GM18907 (cell line): ENCODE data around the gene ZC3H7B.
"Not testable (repeated sequence)": the region's sequence is repeated elsewhere in the genome, so short reads cannot be mapped to it uniquely, and the experiment has no call there.

Experiments used
- ATAC-seq: cut with Tn5 transposase; IDR thresholded peaks from one replicate; pipeline ENCODE4 v1.9.1; 2021; ENCODE audit warnings: mild to moderate bottlenecking, moderate library complexity; ENCODE audit not compliant: unreplicated experiment

Gene ZC3H7B

GRCh38 chr22:41285820-41286638 lies 15.3 kb upstream of the ZC3H7B start, which contains the start of gene RANGAP1:
Gene RANGAP1, minus strand, starts transcription at chr22:41286187. Its CDS starts 5,143 bp downstream, at chr22:41281044.
- peak; percentile 91 for ATAC-seq

- ATAC-seq = peak; percentile 25
Observed at GRCh38 chr22:41286639-41287091, 14.7 kb upstream of the ZC3H7B start.

- ATAC-seq = no peak
Observed at GRCh38 chr22:41288245-41288946, 12.9 kb upstream of the ZC3H7B start.

GRCh38 chr22:41289671-41290070 lies 11.7 kb upstream of the ZC3H7B start:
- ATAC-seq = no peak

- ATAC-seq = no peak
Observed at GRCh38 chr22:41290262-41291221, 10.8 kb upstream of the ZC3H7B start.

GRCh38 chr22:41294816-41295215 lies 6.5 kb upstream of the ZC3H7B start:
- not testable (repeated sequence) for ATAC-seq

GRCh38 chr22:41296826-41297667 lies 4.3 kb upstream of the ZC3H7B start:
- no peak for ATAC-seq

GRCh38 chr22:41300661-41301060 lies 664 bp upstream of the ZC3H7B start:
- no peak for ATAC-seq

GRCh38 chr22:41302021-41302767 lies 869 bp downstream of the ZC3H7B start:
- ATAC-seq = peak; percentile 23

- ATAC-seq = no peak
Observed at GRCh38 chr22:41302811-41303210, 1.5 kb downstream of the ZC3H7B start.

- ATAC-seq = no peak
Observed at GRCh38 chr22:41305646-41306045, 4.3 kb downstream of the ZC3H7B start.

GRCh38 chr22:41308054-41308453 lies 6.7 kb downstream of the ZC3H7B start:
- no peak for ATAC-seq

GRCh38 chr22:41308544-41308947 lies 7.2 kb downstream of the ZC3H7B start:
- ATAC-seq = no peak

- ATAC-seq = no peak
Observed at GRCh38 chr22:41310336-41310735, 9.0 kb downstream of the ZC3H7B start.

GRCh38 chr22:41311487-41311886 lies 10.2 kb downstream of the ZC3H7B start:
- no peak for ATAC-seq

- no peak for ATAC-seq
Observed at GRCh38 chr22:41314821-41315220, 13.5 kb downstream of the ZC3H7B start.

- ATAC-seq = no peak
Observed at GRCh38 chr22:41315586-41315985, 14.3 kb downstream of the ZC3H7B start.

GRCh38 chr22:41320416-41321240 lies 19.3 kb downstream of the ZC3H7B start:
- ATAC-seq = no peak
